ENCODE results near the gene WASHC4. TPM values are rescaled to one million over a fixed set of nuclear protein-coding genes. Genes with fewer than 3 reads are reported as not detected.
"Not testable (repeated sequence)": the region's sequence is repeated elsewhere in the genome, so short reads cannot be mapped to it uniquely, and the experiment has no call there.

The WASHC4 gene
- total and polyA plus RNA-seq, 8 donors, result 6.1 to 128 (median 27.8) TPM

- H3K9me3 ChIP-seq, result peaks cover 0 to 12% (median 0%) of the 10 kb centered on the region in 4 donors
- no peak overlapping the region for H3K4me3 ChIP-seq
- TF ChIP-seq EP300 (IDR thresholded peaks at IDR 0.05), result no peak
- no peak for TF ChIP-seq CTCF (IDR thresholded peaks at IDR 0.05)
- no peak for TF ChIP-seq POLR2A (IDR thresholded peaks at IDR 0.05)
- no peak for TF ChIP-seq POLR2AphosphoS5 (IDR thresholded peaks at IDR 0.05)
- intact Hi-C loops (cut with DNase I; ENCODE audit: low total_unique reads), result no loop called here
- no peaks in the 10 kb centered on the region for H3K4me1 ChIP-seq
- no peak overlapping the region for H3K27ac ChIP-seq
- WGBS, 5 donors, result 57 to 79% (median 61%) methylated on average over 4 of the region's 4 CpGs
- H3K27me3 ChIP-seq, result no peaks in the 10 kb centered on the region
- DNase-seq, result no peak
- peaks cover 7 to 70% (median 56%) of the 10 kb centered on the region in 4 donors for H3K36me3 ChIP-seq
These were observed 69.7 kb downstream of the WASHC4 start for GRCh38 chr12:105177208-105177607.

- H3K27ac ChIP-seq; intact Hi-C loops (cut with DNase I; ENCODE audit: low total_unique reads); H3K4me3 ChIP-seq; DNase-seq; H3K27me3 ChIP-seq; H3K4me1 ChIP-seq: not testable (repeated sequence)
- Histone ChIP-seq H3K36me3 (peaks cover 4 to 66% (median 52%) of the 10 kb centered on the region in 4 donors), H3K9me3 (peaks cover 0 to 12% (median 0%) of the 10 kb centered on the region in 4 donors)
- 93 to 100% (median 100%) methylated on average over 1 of the region's 1 CpG for WGBS, 5 donors
These were observed 71.6 kb downstream of the WASHC4 start for GRCh38 chr12:105179114-105179513.

GRCh38 chr12:105183406-105183805, 75.9 kb downstream of the WASHC4 start:
- Histone ChIP-seq H3K9me3 (peaks cover 0 to 12% (median 0%) of the 10 kb centered on the region in 4 donors), H3K36me3 (peaks cover 30 to 68% (median 56%) of the 10 kb centered on the region in 4 donors)
- H3K27me3 ChIP-seq; H3K4me1 ChIP-seq; H3K4me3 ChIP-seq; H3K27ac ChIP-seq; intact Hi-C loops (cut with DNase I; ENCODE audit: low total_unique reads); DNase-seq: not testable (repeated sequence)
- WGBS, 5 donors, result 87 to 98% (median 94%) methylated on average over 4 of the region's 4 CpGs

- intact Hi-C loops (cut with DNase I; ENCODE audit: low total_unique reads); H3K27me3 ChIP-seq; H3K27ac ChIP-seq; H3K4me1 ChIP-seq; DNase-seq; H3K4me3 ChIP-seq: not testable (repeated sequence)
- peaks cover 0 to 12% (median 0%) of the 10 kb centered on the region in 4 donors for H3K9me3 ChIP-seq
- WGBS, 5 donors, result 80 to 96% (median 91%) methylated on average over 5 of the region's 5 CpGs
- H3K36me3 ChIP-seq, result peaks cover 31 to 72% (median 61%) of the 10 kb centered on the region in 4 donors
These were observed 76.4 kb downstream of the WASHC4 start for GRCh38 chr12:105183976-105184375.

GRCh38 chr12:105189293-105189692, 81.8 kb downstream of the WASHC4 start:
- 78 to 89% (median 80%) methylated on average over 6 of the region's 6 CpGs for WGBS, 5 donors
- DNase-seq, result no peak
- Histone ChIP-seq H3K9me3 (no peaks in the 10 kb centered on the region), H3K27me3 (no peaks in the 10 kb centered on the region), H3K4me3 (no peak overlapping the region), H3K27ac (no peak overlapping the region), H3K4me1 (peaks cover 0 to 17% (median 11%) of the 10 kb centered on the region in 4 donors), H3K36me3 (peaks cover 54 to 100% (median 97%) of the 10 kb centered on the region in 4 donors)
- no peak for TF ChIP-seq EP300 (IDR thresholded peaks at IDR 0.05)
- no peak for TF ChIP-seq POLR2AphosphoS5 (IDR thresholded peaks at IDR 0.05)
- no peak for TF ChIP-seq CTCF (IDR thresholded peaks at IDR 0.05)
- no peak for TF ChIP-seq POLR2A (IDR thresholded peaks at IDR 0.05)
- intact Hi-C loops (cut with DNase I; ENCODE audit: low total_unique reads), result no loop called here

- Histone ChIP-seq H3K27me3 (no peaks in the 10 kb centered on the region), H3K36me3 (peaks cover 51 to 100% (median 97%) of the 10 kb centered on the region in 4 donors), H3K9me3 (no peaks in the 10 kb centered on the region), H3K4me1 (peaks cover 0 to 17% (median 11%) of the 10 kb centered on the region in 4 donors), H3K27ac (no peak overlapping the region), H3K4me3 (no peak overlapping the region)
- TF ChIP-seq EP300 (IDR thresholded peaks at IDR 0.05) (no peak), POLR2A (IDR thresholded peaks at IDR 0.05) (no peak), CTCF (IDR thresholded peaks at IDR 0.05) (no peak), POLR2AphosphoS5 (IDR thresholded peaks at IDR 0.05) (no peak)
- intact Hi-C loops (cut with DNase I; ENCODE audit: low total_unique reads), result no loop called here
- DNase-seq, result no peak
- WGBS, 5 donors, result 86 to 93% (median 91%) methylated on average over 6 of the region's 6 CpGs
These were observed 83.0 kb downstream of the WASHC4 start for GRCh38 chr12:105190530-105190929.
